ENCODE data around the gene CIC.

DNA sequence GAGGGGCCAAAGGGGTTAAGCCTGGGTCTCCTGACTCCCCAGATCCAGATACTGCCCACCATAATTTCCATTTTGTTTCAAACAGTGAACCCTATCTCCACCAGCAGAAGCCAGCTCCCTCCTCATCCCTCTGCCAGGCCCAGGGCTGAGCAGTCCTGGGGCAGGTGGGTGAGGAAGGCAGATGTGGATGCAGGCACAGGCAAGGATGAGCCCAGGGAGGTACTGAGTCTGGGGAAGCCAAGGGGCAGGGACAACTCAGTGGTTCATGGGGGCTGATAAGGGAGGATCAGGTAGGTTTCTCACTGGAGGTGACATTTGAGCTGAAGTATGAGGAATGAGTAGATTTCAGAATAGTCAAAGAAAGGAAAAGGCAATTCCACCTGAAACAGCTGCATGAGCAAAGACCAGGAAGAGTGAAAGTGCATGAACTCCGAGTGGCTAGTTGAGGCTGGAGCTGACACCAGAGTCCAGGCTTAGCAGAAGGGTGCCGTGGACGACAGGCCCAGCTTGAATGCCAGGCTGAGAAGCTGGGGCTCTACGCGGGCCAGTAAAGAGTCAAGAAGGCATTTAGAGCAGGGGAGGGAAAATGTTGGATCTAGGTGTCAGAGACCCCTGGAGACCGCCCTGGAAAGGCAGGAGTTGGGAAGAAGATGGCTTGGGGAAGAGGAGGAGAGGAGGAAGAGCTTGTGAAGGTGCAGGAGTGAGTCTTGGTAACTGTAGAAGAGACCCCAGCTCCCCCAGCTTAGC is 10.3 kb downstream of the CIC start:
- no peak for TF ChIP-seq CTCF (IDR thresholded peaks at IDR 0.05; ENCODE audit: insufficient read depth, low read length, poor library complexity, severe bottlenecking)
- no peak for TF ChIP-seq EZH2phosphoT487 (conservative IDR thresholded peaks at IDR 0.05; ENCODE audit: low read length)
